Stimulated activated CD4-positive, alpha-beta T cell treated with anti-CD3 and anti-CD28 coated beads, Interleukin-2, amount 100 ng/mL, for 4 hours (primary cell): Measurements from ENCODE around the gene CHAD.
"Not testable (repeated sequence)": the region's sequence is repeated elsewhere in the genome, so short reads cannot be mapped to it uniquely, and the experiment has no call there.

ENCODE experiments used
- DNase-seq: peaks from one replicate; pipeline ENCODE4 v3.0.0-alpha.2; 2020; ENCODE audit warnings: low read depth

The CHAD gene

GRCh38 chr17:50426814-50427787 is 41.6 kb downstream of the CHAD start:
- no peak for DNase-seq

- no peak for DNase-seq
These were observed 42.3 kb downstream of the CHAD start for GRCh38 chr17:50426472-50426782.

- peak; percentile 53 for DNase-seq
These were observed 42.8 kb downstream of the CHAD start, which contains the start of gene ACSF2 for GRCh38 chr17:50425682-50426471. Gene ACSF2 (plus strand): TSS chr17:50426218. CDS start chr17:50426262, 44 bp downstream.

- DNase-seq, result no peak
These were observed 43.5 kb downstream of the CHAD start for GRCh38 chr17:50424996-50425681.

- no peak for DNase-seq
These were observed 44.3 kb downstream of the CHAD start for GRCh38 chr17:50424246-50424995.

- no peak for DNase-seq
These were observed 45.0 kb downstream of the CHAD start for GRCh38 chr17:50423553-50424159.

- DNase-seq, result no peak
These were observed 45.9 kb downstream of the CHAD start for GRCh38 chr17:50422738-50423137.

GRCh38 chr17:50421308-50422051 is 47.2 kb downstream of the CHAD start:
- no peak for DNase-seq

- DNase-seq, result no peak
These were observed 48.1 kb downstream of the CHAD start for GRCh38 chr17:50420419-50421112.

- not testable (repeated sequence) for DNase-seq
These were observed 49.1 kb downstream of the CHAD start for GRCh38 chr17:50419577-50419976.

- no peak for DNase-seq
These were observed 53.9 kb downstream of the CHAD start for GRCh38 chr17:50414808-50415207.
